Measurements from ENCODE around the gene FADS6.

- TF ChIP-seq CTCF (IDR thresholded peaks at IDR 0.05) (no peak), ZFX (IDR thresholded peaks at IDR 0.05; ENCODE audit: borderline replicate concordance) (no peak)
These were observed 27.1 kb downstream of the FADS6 start for GRCh38 chr17:74866198-74866835.
